Glutamatergic neuron (in vitro differentiated cells): ENCODE data around the gene ZNF222. TPM values are rescaled to one million over a fixed set of nuclear protein-coding genes. Genes with fewer than 3 reads are reported as not detected.

Experiments
- DNase-seq: peaks from one replicate; pipeline ENCODE4 v3.0.0; 2022
- H3K27ac Mint-ChIP-seq: one replicate; pipeline ENCODE4 v1.8.0; 2020; ENCODE audit warnings: mild to moderate bottlenecking, mixed read lengths, inconsistent platforms; ENCODE audit not compliant: unreplicated experiment
- H3K27me3 Mint-ChIP-seq: one replicate; pipeline ENCODE4 v1.8.0; 2020; ENCODE audit warnings: mild to moderate bottlenecking, moderate library complexity, mixed read lengths, inconsistent platforms; ENCODE audit not compliant: unreplicated experiment
- H3K36me3 Mint-ChIP-seq: one replicate; pipeline ENCODE4 v1.8.0; 2020; ENCODE audit warnings: mild to moderate bottlenecking, mixed read lengths, inconsistent platforms; ENCODE audit not compliant: unreplicated experiment
- H3K4me1 Mint-ChIP-seq: one replicate; pipeline ENCODE4 v1.8.0; 2020; ENCODE audit warnings: mild to moderate bottlenecking, low read depth, mixed read lengths, inconsistent platforms; ENCODE audit not compliant: unreplicated experiment
- H3K4me3 Mint-ChIP-seq: one replicate; pipeline ENCODE4 v1.8.0; 2020; ENCODE audit warnings: mild to moderate bottlenecking, mixed read lengths, inconsistent platforms; ENCODE audit not compliant: unreplicated experiment
- H3K9me3 Mint-ChIP-seq: one replicate; pipeline ENCODE4 v1.8.0; 2020; ENCODE audit warnings: mild to moderate bottlenecking, moderate library complexity, mixed read lengths, inconsistent platforms; ENCODE audit not compliant: unreplicated experiment
- long read RNA-seq: library from polyadenylated mRNA; unstranded; transcript quantifications from one replicate; pipeline ENCODE4 v2.0.0, GENCODE V29; 2020; ENCODE audit not compliant: unreplicated experiment
- total RNA-seq: library from RNA; stranded (reverse); fragmentation: NEBNext Ultra II Directional; extraction: Animal tissue kit (Norgen Biotek cat#: 25700); gene quantifications from one replicate; pipeline ENCODE4 v1.2.1, GENCODE V29; 2021; ENCODE audit not compliant: unreplicated experiment
- TF ChIP-seq, protein P1 (sequence below): fragments of 200-600 bp; sonication (generic); IDR thresholded peaks from one replicate; pipeline ENCODE4 v1.5.0; 2021; ENCODE audit not compliant: partially characterized antibody, unreplicated experiment

The ZNF222 gene
- 12.2 TPM for total RNA-seq
- long read RNA-seq, transcript ZNF222-202 (4 exons, 1,595 nt) = major isoform, 5 of 6 reads
- long read RNA-seq, partial matches to known transcripts = 0 of 6 reads
- long read RNA-seq, other reads (novel, unspliced or antisense) = 1 of 6 reads

DNA sequence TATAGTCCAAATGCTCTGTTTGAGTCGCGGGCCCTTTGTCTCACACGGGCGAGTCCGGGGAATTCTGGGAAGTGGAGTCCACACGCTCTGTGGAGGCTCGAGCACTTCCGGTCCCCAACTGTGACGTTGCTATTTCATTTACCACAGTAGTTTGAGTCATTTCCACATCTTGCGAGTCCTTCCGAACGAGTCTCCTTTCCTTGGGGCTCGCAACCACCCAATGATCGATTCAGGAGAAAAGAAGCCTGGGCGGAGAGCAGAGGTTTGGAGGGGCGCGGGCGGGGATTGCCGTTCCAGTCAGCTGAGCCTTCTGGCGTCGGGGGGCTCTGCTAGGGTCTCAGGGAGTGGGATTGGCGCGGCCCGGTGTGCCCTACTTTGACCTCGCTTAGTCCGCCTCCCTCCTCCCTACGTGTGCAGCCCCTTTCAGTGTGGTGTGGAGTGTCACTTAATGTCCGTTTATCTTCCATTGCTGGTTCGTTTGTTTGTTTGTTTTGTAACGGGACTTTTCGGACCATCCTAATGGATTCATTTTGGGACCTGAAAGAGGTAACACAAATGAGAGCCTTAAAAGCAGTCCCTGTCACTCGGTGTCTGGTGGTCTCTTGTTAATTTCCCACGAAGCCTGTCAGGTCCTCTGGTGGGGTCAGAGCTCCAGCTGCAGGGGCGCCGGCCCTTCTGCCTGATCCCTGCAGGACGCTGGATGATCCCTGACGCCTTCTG lies at the start of gene ZNF222:
ZNF222 (plus strand) TSS at position 163 of the 720 bp plus-strand sequence; CDS start at position 221, 58 bp downstream.
- Mint-ChIP-seq H3K9me3 (peaks cover 3% of the 10 kb centered on the region), H3K36me3 (peaks cover 24% of the 10 kb centered on the region), H3K4me1 (peaks cover 3% of the 10 kb centered on the region)

DNA sequence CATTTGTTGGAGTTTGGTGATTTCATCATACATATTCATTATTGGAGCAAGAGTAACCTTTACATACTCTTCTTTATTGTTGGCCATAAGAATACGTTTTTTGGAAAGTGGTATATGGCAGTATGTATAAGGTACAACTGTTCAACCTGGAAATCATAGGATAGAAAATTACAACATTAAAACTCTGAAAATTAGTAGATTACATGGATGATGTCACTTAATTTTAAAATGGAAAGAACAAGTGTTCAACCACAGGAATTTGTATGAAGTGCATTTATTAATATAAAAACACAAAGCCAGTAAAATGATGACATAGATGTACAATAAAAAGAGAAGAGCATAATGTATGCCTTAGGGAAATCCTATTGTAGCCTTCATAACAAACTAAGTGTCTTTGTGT lies 48.4 kb upstream of the ZNF222 start:
- no peak for DNase-seq
- H3K27ac Mint-ChIP-seq = no peak overlapping the region
- H3K27me3 Mint-ChIP-seq = peaks cover 3% of the 10 kb centered on the region
- H3K4me1 Mint-ChIP-seq = no peaks in the 10 kb centered on the region
- TF ChIP-seq, protein P1, sequence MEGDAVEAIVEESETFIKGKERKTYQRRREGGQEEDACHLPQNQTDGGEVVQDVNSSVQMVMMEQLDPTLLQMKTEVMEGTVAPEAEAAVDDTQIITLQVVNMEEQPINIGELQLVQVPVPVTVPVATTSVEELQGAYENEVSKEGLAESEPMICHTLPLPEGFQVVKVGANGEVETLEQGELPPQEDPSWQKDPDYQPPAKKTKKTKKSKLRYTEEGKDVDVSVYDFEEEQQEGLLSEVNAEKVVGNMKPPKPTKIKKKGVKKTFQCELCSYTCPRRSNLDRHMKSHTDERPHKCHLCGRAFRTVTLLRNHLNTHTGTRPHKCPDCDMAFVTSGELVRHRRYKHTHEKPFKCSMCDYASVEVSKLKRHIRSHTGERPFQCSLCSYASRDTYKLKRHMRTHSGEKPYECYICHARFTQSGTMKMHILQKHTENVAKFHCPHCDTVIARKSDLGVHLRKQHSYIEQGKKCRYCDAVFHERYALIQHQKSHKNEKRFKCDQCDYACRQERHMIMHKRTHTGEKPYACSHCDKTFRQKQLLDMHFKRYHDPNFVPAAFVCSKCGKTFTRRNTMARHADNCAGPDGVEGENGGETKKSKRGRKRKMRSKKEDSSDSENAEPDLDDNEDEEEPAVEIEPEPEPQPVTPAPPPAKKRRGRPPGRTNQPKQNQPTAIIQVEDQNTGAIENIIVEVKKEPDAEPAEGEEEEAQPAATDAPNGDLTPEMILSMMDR = no peak
- no peak overlapping the region for H3K4me3 Mint-ChIP-seq
- H3K36me3 Mint-ChIP-seq = peaks cover 42% of the 10 kb centered on the region
- peaks cover 28% of the 10 kb centered on the region for H3K9me3 Mint-ChIP-seq

More for the DNA sequence above, at the start of gene ZNF222:
- no peaks in the 10 kb centered on the region for H3K27me3 Mint-ChIP-seq
- peak within 1 kb of the TSS; percentile 96 for H3K27ac Mint-ChIP-seq
- DNase-seq = peak; percentile 75
- peak within 1 kb of the TSS; percentile 98 for H3K4me3 Mint-ChIP-seq
- TF ChIP-seq, protein P1 = no peak

DNA sequence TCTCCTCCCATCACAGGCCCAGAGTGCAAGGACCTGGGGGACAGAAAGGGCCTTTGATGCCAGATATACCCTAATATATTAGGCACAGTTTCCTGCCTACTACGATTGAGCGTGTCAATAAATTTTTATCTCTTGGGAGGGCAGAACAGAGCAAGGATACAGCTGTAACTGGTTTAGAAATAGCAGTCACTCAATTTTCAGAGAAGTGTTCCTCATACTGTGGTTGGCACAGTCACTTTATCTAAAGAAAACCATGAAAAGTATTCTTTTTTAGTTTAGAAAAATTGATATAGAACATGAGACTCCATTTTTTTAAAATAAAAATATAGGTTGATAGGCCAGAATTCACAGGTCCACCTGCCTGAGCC lies 41.7 kb upstream of the ZNF222 start:
- Mint-ChIP-seq H3K9me3 (peaks cover 6% of the 10 kb centered on the region), H3K4me3 (peak overlapping the region; percentile 55), H3K27ac (no peak overlapping the region), H3K4me1 (no peaks in the 10 kb centered on the region), H3K27me3 (no peaks in the 10 kb centered on the region), H3K36me3 (peaks cover 2% of the 10 kb centered on the region)
- DNase-seq = no peak
- TF ChIP-seq, protein P1 = no peak

- peak within 1 kb of the TSS; percentile 93 for H3K4me3 Mint-ChIP-seq
- H3K27me3 Mint-ChIP-seq = no peaks in the 10 kb centered on the region
Observed at GRCh38 chr19:43983912-43984686, 41.1 kb upstream of the ZNF222 start, which contains the start of gene ZNF155. ZNF155 (plus strand) TSS chr19:43984188; CDS start chr19:43988544, 4,356 bp downstream.

More at GRCh38 chr19:43983912-43984686, 41.1 kb upstream of the ZNF222 start, which contains the start of gene ZNF155:
- TF ChIP-seq, protein P1 = no peak
- Mint-ChIP-seq H3K9me3 (peaks cover 6% of the 10 kb centered on the region), H3K36me3 (no peaks in the 10 kb centered on the region), H3K27ac (peak within 1 kb of the TSS; percentile 64), H3K4me1 (no peaks in the 10 kb centered on the region)
- DNase-seq = peak; percentile 85
